ENCODE results near the gene ERI3.

ERI3 gene, protein sequence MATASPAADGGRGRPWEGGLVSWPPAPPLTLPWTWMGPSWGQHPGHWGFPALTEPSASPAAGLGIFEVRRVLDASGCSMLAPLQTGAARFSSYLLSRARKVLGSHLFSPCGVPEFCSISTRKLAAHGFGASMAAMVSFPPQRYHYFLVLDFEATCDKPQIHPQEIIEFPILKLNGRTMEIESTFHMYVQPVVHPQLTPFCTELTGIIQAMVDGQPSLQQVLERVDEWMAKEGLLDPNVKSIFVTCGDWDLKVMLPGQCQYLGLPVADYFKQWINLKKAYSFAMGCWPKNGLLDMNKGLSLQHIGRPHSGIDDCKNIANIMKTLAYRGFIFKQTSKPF
- 20.1 to 45.5 (median 24.8) reads per million in 3 experiments for total RNA-seq

DNA sequence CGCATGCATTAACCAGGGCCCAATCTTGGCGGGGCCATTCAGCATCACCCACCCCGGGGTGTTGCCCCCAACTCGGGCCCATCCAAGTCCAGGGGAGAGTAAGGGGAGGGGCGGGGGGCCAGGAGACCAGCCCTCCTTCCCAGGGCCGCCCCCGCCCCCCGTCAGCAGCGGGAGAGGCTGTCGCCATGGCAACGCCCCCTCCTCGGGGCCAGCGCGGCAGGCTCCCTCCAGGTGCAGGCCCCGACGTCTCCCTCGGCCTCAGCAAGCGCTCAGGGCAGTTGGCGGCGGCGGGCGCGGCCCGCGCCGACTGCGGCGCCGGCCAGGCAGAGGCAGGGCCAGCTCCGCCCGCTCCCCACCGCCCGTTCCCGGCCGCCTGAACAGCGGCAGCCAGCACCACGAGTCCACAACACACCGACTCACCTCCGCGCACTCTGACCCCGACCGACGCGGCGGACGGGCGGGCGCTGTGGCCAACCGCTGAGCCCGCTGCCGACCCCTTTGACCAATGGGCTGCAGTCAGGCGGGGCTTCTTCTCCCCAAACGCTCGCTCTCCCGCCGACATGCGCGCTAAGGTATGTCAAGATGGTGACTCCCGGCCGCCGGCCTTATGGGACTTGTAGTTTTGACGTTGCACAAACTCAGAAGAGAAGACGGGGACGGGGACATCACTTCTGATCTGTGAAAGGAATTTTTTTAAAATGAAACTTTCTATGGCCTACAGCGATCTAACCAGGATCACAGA is at the start of gene ERI3:
Gene ERI3 (minus strand): TSS at position 418 of the 742 bp plus-strand sequence. CDS start 231 bp downstream, at position 187.
- DNase-seq = peak; percentile 95

DNA sequence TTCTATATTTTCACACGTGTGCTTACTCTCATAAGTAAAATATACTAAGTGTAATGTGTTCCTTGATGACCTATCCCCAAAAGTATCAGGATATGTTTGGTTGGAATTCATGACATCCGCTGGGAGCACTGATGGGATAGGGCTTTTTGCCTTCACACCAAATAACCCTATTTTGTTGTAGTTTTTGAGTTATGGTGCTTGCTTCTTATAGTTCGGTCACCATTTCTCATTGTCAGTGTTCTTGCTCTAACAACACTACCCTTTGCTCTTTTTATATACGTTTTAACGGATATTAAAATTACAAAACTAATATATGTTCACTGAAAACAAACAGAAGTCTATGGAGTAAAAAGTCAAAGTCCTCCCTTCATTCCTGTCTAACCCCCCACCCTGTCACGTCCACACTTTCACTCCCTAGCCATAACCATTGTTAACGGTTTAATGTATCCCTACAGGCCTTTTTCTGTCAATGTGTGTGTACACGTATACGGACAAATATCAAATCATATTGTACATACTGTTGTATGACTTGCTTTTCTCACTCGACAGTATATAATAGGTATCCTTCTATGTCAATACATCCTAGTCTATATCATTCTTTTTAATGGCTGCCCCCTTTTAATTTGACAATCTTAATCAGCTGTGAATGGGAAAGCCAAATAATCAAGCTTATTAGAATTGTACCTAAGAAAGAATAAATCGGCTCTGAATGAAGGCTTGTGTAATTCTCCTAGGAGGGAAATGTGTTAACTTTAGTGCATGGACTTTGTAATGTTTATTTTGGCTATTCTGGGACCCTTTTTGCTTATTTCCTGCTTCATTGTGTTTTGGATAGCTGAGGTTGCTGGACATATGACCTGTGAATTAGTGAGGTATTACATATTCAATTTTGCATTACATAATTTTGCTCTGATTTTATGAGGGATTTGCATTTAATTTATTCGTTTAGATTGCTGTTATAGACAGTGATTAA is 46.5 kb upstream of the ERI3 start:
- no peak for DNase-seq

DNA sequence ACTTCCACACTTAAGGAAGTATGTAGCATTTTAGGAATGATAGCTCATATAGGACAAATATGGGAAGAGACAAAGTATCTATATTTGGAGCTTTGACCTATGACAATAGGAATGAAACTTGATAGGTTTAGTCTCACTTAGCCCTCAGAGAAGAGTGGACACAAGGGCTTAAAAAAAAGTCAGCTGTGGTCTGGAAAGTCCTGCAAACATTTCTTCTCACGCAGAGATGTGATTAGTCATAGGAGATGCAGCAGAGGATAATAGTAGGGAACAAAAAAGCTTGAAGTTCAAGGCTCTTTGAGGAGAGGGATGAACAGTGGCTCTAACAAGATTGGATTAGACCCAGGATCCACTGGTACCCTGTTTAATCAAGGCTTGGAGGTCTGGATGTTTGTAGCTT is 35.2 kb upstream of the ERI3 start:
- DNase-seq = no peak

DNA sequence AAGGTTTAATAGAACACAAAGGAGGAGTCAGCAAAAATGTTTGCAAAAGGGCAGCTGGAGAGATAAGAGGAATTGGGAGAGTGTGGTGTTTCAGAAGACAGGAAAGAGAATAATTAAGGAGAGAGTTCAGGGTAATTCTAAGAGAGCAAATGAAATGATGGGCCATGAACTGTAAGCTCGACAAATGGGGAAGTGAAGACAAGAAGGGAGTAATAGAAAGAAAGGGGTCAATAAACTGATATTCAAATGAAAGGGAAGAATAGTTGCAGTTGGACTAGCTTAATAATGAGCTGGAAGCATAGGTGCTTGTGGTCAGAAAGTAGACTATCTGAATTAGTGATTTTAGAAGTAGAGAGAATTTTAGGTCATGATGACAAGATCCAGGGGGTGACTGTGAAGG is 34.4 kb upstream of the ERI3 start:
- DNase-seq = no peak

DNA sequence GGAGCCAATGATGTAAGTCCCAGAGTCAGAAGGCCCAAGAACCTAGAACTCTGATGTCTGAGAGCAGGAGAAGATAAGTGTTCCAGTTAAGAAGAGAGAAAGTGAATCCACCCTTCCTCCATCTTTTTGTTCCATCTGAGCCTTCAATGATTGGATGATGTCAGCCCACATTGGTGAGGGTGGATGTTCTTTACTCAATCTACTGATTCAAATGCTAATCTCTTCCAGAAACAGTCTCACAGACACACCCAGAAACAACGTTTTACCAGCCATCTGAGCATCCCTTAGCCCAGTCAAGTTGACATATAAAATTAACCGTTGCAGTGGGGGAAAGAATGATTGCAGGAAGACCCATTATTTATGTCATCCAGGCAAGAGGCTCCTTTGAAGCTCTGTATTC is 33.5 kb upstream of the ERI3 start:
- DNase-seq = no peak

DNA sequence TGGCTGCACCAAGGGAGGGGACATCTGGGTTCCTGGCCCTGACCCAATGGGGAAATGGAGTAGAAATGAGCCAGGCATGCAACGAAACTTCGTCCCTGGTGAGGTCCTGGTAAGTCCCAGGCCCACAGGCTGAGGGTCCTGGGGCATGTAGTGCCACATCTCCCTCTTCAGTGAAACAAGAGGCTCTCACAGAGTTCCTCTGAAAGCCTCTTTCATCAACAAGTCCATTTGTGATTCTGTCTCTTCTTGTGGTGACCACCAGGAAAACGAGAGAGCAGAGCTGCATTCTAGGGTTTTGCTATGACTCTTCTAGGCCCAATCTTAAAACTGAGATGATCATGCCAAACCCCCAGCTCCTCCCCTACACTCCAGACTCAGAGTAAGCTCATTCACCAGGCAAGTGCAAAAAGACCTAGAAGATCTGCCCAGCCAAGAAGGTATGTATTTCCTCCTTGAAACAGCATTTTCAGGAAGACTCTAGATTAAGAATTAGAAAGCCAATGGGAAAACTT is 25.7 kb upstream of the ERI3 start:
- DNase-seq = no peak

DNA sequence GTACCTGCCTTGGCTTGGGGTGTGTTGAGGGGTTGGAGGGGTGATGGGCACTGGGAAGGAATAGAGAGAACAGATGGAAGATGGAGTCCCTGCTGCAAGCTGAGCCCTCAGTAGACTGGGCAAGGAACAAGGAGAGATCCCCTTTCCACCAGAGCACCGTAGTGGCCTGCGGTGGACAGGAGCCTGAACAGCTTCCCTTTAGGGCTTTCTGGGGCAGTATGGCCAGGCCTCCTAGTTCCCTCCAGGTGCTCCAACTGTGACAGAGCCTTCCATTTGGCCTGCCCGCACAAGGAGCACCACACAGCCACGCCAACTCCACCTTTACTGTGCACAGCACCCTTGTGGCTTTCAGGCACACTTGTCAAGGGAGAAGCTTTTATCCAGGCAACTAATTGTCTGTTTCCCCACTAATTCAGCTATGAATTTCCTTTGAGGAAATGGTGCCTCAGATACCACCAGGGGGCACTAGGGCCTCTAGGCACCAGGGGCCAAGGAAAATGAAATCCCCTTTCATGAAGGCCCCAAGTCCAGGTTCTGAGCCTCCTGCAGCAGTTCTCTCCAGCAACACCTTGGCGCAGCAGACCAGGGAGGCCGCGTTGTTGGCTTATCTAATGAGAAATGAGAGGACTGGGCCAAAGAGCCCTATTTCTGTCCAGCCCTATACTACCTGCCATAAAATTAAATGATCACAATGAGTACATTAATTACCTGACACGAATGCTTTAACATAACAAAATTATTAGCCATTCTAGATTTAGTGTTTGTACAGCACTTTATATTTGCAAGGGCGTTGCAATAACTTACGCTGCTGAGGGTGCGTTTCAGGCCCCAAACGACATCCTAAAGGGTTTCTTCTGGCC is 23.1 kb upstream of the ERI3 start:
- peak; percentile 16 for DNase-seq

DNA sequence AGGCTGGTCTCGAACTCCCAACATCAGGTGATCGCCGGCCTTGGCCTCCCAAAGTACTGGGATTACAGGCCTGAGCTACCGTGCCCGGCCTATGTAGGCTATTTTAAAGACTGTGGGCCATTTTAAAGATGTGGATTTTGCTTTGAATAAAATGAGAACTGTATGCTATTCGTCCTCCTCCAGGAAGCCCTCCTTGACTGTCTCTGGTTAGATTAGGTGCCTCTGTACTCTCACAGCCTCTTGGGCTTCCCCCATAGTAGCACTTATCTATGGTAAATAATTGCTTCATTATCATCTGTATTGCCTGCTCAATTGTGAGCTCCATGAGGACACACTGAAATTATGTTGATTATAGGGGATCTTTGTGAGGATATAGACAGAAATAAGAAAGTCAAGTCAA is 20.5 kb upstream of the ERI3 start:
- DNase-seq = no peak

DNA sequence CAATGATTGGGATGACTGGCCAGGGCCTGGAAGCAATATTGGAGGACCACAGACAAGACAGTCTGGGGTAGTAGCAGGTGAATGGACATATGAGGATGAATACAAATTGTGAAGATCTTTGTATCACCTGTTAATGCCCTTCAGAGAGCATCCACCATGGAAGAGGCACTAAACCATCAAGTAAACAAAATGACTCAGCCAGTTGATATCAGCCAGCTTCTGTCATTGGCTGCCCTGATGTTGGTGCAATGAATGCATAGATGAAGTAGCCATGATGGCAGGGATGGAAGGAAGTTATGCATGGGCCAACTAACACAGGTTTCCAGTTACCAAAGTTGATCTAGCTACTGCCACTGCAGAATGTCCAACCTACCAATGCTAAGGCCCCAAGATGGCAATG is 16.1 kb upstream of the ERI3 start:
- no peak for DNase-seq

DNA sequence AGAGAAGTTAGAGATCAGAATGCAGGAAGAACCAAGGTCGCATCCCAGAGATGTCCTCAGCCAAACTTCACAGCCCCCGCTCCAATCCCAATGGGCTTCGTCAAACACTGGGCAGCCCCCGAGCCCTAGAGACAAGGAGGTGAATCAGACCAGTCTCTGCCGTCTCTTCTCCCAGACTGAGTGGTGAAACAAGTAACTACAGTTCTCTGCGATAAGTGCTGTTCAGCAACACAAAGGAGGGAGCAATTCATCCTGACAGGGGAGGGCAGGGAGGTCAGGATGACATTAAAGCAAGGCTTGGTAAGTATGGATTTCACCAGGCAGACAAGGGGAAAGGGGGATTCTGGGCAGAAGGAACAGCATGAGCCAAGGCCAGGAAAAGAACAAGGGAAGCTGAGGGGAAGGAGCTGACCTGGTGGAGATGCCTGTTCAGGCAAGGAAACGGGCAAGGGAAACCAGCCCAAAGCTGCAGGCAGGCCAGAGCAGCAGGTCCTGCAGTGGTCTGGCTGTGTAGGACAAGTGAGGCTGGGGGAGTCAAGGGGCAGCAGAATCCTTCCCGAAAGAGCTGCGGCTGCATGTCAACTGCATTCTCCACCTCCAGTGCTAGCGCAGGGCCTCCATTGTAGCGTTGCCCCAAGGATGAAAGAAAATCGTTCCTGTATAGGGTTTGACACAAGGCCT is 13.6 kb upstream of the ERI3 start:
- DNase-seq = no peak

DNA sequence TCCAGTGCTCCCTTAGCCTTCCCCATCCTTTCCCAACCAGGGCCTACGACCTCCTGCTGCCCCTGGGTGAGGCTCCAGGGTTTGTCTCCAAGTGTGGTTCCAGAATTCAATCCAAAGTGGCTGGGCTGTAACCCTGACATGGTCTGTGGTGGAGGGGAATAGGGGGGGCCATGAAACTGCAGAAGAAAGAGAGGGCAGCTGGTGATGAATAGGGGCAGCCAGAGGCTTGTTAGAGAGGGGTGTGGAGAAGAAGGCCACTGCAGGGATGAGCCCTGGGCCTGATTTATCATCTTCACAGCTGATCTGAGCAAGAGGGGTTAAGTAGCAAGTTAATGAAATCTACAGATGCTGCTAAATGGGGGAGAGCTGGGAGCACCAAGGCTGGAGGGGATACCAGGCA is 12.9 kb upstream of the ERI3 start:
- no peak for DNase-seq

DNA sequence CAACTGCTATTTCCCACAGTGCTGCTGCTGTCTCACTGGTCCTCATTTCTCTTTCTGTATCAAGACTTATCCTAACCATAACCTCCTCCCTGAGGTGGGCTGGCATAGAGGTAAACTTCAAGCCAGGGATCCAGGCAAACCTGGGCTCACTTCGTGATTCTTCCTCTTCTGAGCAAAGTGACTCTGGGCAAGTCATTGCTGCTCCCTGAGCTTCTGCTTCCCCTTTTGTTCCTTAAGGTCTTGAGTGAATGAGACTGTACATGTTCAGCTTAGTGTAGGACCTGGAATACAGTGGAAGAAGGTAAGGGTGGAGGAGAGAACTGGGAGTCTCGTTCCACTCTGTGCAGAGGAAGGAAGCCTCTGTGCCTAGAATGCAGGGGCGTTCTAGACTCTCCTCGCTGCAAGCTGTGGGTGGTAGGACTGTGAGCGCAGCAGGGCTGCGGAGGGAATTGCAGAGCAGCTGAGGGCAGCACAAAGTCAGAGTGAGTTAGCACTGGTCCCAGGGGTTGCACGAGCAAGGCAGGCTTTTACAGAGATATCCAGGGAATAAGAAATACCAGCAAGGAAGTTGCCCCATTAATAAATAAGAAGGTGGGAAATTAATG is 11.4 kb upstream of the ERI3 start:
- no peak for DNase-seq

DNA sequence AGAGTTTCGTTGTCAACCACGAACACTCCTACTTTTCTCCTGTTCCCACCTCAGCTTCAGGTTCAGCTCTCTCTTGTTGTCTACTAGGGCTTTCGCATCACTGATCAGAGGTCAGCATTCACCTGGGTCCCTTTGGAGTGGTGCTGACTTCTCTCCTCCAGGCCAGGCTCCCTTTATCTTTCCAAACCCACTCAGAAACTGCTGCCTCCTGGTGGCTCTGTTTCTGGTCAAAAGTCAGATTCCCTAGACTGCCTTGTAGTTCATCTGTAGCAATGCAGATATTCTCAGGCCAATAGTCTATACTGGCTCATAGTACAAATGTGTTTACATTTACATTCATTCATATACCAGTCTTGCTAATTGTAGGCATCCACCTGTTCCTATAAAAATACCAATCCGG is 6.4 kb upstream of the ERI3 start:
- DNase-seq = no peak

DNA sequence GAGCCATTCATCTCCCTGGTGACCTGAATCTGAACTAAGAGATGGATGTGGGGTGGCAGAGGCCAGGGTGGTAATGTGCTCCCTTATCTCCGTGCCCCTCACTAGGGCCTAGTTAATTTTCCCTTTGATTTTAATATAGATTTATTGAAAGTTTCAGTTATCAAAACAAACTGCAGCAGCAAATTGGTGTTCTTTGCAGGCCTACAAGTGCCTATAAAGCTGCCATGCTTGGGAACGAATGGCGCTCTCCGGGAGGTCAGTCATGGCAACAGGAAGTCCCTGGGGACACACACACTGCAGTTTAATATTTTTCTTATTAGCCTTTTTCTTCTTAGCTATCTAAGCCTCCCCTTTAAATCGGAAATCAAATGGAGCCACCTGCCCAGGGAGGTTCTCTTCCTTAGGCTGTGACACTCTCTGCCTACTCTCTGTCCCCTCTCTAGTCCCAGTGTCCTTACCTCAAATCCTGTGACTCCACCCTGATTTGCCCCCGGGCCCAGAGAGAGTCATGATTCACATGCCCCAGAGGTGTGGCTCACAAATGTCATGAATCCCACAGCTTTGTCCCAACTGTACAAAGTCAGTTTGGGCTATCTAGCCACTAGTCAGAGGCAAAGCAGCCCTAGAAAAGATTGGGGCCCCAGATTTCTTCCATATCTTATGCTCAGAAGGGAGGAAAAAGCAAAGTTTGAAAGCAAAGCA is 4.3 kb upstream of the ERI3 start:
- DNase-seq = no peak

DNA sequence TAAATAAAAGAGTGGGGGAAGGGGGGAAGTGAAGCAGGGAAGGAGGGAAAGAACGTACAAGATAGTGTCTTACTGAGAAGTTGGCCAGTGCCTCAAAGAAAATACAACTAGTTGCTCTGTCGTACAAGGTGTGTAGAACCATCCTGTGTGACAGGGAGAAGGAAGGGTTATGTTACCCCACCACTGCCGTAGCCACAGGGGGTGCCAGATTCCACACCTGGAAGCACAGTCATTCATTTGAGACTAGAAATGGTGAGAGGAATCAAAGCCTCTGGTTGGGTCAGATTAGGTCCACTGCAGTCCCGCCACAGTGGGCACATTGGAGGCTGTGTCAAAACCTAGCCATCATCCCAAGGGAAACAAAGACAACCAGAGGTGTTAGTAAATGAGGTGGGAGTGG is 2.7 kb upstream of the ERI3 start:
- DNase-seq = no peak

DNA sequence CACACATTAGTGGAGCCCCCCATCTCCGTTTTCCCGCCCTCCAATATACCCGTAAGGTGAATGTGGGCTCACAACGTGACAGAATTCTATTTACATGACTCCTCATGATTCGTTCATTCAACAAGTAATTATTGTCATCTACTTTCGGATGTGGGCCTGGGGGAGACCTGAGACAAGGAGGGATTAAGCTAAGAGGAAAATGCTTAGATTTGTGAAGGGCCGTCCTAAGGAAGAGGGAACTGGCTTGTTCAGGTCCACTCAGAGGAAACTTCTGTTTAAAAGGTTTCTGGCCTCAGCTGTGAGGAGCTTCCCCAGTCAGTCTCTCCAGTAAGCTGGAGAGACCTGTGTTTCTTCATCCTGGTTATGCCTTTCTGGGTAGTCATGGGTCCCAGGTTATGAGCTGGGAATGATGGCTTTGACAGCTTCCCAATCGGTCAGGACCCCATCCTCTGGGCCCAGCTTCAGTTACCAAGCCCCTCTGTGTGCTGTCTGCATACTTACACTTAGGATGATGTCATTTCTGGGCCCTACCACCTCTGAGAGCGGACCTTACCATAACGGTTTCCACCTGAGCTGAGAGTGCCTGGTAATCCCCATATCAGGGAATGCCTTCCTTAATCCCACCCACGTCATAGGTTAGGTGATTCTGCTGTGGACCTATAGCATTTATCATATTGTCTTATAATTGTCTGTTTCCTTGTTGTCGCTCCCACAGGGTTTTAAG is 687 bp upstream of the ERI3 start:
- no peak for DNase-seq

DNA sequence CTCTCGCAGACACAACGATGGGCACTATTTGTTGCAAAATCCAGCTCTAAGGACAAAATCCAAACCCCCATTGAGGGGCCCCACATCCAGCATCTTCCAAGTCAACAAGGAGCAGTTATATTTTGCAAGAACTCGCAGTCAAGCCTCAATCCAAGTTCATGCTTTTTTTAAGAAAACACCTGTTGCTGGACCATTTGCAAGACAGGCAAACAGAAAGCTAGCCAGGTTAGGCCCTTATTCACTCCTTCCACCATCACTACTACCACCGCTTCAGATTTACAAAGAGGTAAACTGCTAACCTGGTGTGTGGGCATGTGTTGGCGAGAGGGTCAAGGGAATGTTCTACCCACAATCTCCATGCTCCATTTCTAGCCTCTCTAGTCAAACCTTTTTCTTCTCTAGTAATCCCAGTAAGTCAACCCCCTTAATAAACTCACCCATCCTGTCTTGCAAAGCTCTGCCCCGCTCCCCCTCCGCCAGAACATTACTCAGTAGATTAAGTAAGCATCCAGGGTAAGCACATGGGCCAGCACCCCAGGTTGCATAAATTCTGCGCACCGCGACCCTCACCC is 703 bp downstream of the ERI3 start:
- DNase-seq = no peak

DNA sequence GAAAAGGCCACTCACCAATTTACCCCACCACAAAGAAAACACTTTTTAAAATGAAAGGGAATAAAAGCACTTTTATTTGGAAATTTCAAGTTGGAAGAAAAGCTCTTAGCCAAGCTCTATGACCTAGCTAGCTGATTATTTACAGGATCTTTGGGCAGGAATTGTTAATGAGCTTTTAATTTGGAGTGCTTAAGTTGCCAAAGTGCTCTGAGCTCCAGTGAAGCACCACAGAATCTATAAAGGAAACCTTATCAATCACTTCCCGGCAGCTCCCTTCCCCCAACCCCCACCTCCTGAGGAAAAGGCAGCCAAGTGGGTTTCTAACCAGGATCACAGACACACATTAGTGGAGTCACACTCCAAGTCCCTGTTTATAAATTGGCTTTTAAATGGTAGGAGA is 1.5 kb downstream of the ERI3 start:
- DNase-seq = no peak

DNA sequence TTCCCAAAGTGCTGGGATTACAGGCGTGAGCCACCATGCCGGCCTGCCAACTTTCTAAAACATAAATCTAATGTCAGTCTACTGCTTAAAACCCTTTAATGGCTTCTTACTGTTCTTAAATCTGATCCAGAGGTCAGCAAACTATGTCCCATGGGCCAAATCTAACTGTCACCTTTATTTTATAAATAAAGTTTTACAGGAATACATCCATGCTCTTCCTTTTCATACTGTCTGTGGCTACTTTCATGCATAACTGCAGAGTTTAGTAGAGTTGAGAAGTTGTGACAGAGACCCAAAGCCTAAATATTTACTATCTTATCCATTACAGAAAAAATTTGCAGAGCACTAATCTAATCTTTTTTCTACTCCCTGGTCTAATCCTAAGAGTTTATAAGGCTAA is 3.8 kb downstream of the ERI3 start:
- no peak for DNase-seq

All from central memory CD4-positive, alpha-beta T cell (primary cell).